Stimulated activated CD8-positive, alpha-beta memory T cell treated with anti-CD3 and anti-CD28 coated beads, Interleukin-7, amount 100 ng/mL, for 4 hours (primary cell): Measurements from ENCODE around the gene RTN4RL2.

Experiments used
- DNase-seq, 2 donors: peaks; one replicate each; pipeline ENCODE4 v3.0.0-alpha.2; 2020; ENCODE audit warnings: low read depth in 2 of 2

Gene RTN4RL2

GRCh38 chr11:57462597-57462996, 2.3 kb downstream of the RTN4RL2 start:
- DNase-seq = no peak

DNA sequence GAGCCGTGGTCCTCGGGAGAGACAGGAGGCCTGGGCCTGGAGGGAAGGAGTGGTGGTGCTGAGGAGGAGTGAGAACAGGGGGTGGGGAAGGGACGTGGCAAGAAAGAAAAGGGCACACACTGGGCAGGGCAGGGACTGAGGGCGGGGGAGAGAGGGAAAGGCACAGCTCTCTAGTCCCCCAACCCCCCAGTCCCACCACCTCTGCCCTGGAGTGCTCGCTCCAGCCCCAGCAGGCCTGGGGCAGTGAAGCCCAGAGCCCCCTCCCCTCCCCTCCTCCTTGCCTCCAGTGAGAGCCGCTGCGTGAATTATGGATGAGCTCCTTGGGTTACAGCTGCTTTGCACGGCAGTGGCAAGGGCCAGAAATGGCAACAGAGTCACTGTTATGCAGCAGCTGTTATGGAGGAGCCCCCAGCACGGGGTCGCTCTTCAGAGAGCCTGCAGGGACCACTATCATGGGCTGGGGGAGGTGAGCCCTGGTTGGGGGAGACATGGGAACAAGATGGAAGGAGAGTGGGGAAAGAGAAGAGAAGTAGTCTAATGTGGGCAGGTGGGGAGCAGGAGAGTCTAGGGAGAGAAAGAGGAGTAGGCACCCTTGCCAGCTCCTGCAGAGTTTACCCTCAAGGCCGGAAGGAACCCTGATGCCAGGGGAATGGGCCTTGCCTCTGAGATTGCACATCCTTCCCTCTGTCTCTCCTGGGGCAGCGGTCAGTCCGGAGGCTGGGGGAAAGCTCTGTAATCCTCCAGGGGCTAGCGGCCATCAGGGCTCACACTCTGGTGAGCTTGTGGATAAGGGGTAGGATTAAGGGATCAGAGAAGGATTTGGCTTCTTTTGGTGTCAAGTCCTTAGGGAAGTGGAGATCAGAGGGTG, 3.6 kb downstream of the RTN4RL2 start:
- DNase-seq = no peak

DNA sequence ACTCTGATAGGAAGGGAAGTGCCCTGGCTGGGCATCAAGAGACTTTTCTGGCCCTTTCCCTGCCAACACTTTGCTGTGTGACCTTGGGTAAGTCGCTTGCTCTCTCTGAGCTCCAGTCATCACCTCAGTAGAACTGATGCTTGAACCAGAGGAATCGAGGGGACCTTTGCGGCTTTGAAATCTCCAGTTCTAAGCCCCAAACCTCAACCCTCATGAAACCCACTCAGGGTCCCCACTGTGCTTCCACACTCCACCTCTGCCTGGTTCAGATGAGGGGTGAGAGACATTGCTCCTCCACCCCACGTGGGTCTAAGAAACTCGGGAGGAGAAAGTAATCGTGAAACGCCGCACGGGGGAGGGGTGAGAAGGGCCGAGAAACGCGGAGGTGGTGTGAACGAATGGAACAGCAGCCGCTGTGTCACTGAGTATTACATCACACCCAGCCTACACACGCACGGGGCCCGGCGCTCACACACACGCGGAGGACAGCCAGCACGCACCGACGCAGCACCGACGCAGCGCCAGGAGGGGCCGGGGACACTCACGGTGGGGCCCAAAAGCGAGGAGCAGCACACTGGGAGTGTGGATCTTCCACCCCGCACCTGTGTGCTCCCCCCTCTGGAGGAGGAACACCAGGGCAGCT, 4.3 kb downstream of the RTN4RL2 start:
- no peak for DNase-seq

GRCh38 chr11:57466680-57467079, 6.4 kb downstream of the RTN4RL2 start:
- DNase-seq = no peak

- DNase-seq = no peak
These were observed 7.3 kb downstream of the RTN4RL2 start for GRCh38 chr11:57467508-57468157.

GRCh38 chr11:57468276-57468675, 7.9 kb downstream of the RTN4RL2 start:
- no peak for DNase-seq

GRCh38 chr11:57469268-57469667, 8.9 kb downstream of the RTN4RL2 start:
- DNase-seq = no peak

DNA sequence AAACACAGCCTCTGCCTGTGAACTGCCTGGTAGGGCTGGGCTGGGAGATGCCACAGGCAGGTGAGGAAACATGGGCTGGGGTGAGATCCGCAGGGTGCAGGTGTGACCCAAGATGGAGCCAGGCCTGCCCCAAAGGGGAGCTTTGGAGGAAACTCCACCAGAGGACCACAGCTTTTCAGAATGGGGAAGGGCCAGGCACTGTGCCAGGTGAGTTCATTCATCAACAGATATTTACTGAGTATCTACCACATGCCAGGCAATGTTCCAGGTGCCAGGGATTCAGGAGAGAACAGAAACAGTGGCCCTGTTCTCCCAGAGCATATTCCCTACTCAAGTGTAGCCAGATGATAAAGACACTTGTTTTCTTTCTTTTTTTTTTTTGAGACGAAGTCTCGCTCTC, 11.2 kb downstream of the RTN4RL2 start:
- DNase-seq = no peak

- DNase-seq = no peak
These were observed 13.0 kb downstream of the RTN4RL2 start for GRCh38 chr11:57473285-57473841.

- DNase-seq = peak in 1 of 2 donors; percentile 45
These were observed 13.9 kb downstream of the RTN4RL2 start for GRCh38 chr11:57474017-57474802.

DNA sequence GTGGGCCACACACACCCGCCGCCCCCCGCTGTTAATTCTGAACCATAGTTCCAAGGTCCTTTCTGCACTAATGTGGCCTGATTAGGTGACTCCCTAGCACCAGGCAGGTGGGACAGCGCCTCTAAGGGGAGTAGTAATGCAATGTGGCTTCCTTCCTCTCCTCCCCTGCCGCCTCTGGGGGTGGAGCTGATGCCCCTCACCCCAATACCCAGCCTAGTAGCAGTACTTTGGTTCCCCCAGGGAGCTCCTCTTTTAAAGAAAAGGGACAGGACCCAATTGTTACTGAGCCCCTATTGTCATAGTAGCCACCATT, 14.4 kb downstream of the RTN4RL2 start:
- DNase-seq = no peak

DNA sequence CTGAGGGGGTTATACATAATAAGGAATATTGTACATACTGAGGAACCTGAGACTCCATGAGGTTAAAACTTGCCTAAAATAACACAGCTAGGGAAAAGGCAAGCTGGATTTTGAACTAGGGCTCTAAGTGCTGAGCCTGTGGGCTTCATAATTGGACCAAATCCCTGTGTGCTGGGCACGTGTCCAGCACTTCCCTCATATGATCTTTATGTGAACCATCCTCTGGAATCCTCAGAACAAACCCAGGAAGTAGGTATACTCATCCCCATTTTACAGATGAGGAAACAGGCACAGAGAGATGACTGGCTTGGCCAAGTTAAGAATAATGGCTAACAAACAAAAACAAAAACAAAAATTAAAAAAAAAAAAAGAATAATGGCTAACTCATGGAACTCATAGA, 14.9 kb downstream of the RTN4RL2 start:
- DNase-seq = no peak

DNA sequence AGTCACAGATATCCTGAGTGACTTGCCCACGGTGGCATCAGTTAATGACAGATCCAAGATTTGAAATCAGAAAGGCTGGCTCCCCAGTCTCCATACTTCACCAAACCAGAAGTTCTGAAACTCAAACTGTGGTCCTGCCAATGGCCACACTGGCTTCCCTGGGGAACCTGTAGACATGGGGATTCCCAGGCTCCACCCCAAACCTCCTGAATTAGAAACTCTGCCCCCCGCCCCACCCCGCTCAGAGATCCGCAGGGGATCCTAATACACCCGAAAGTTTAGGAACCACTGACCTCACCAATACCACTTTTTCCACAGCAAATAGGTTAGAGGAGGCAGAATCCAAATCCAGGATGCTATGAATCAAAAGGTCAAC, 15.3 kb downstream of the RTN4RL2 start:
- no peak for DNase-seq

- no peak for DNase-seq
These were observed 15.9 kb downstream of the RTN4RL2 start for GRCh38 chr11:57476047-57476756.

GRCh38 chr11:57476757-57477506, 16.6 kb downstream of the RTN4RL2 start:
- no peak for DNase-seq

DNA sequence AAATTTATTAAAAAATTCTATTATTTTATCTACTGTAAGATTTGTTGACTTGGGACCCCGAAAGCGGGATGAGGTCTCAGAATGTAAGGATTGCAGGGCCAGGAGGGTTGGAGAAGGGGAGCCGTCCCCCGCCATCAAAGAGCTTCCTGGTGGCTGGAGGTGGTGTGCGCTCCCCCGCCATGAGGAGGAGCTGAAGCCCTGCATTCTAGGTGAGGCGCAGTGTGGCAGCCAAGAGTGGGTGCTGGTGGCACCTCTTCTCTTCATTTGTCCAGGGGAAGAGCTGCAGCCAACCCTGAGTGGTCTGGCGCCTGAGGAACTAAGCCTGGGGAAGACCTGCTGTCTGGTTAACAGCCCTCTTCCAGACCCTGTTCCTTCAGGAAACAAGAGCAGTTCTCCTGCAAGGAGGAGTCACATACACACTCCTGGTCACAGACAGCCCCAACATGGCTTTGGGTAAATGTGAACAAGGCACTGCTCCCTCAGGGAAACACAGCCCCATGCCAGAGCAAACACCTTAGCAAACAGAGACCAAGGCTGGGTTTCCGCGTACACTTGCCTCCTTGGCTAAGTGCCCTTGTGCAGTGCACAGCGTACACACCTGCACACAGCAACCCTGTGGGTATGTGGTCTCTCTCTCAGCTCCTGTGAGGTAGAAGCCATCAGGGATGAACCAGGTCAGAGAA, 17.3 kb downstream of the RTN4RL2 start:
- DNase-seq = no peak

DNA sequence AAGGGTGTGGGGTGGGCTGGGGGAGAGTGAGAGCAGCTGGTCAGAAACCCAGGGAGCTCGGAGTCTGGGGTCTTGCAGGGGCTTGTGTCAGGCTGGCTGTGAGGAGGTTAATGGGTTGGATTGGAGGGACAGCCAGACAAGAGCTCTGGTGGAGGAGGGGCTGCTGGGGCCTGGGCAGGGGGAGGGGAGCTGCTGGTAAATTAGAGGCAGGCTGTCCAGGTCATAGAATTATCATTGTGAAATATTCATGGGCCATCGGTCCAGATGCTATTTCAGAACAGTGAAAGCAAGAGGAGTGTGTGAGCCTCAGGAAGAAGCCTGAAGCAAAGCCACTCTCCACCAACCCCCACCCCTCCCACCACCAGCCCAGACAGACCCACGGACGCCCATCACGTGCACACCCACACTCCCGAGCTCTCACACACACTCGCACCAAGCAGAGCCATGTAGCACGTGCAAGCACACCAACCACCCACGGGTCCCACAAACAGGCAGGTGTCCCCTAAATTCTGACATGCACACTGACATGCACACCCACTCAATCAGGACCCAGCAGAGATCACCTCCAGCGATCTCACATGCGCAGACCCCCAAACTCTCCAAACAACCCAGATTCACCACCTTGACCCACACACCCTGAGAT, 18.8 kb downstream of the RTN4RL2 start:
- DNase-seq = no peak

- DNase-seq = no peak
These were observed 19.6 kb downstream of the RTN4RL2 start for GRCh38 chr11:57479911-57480310.

DNA sequence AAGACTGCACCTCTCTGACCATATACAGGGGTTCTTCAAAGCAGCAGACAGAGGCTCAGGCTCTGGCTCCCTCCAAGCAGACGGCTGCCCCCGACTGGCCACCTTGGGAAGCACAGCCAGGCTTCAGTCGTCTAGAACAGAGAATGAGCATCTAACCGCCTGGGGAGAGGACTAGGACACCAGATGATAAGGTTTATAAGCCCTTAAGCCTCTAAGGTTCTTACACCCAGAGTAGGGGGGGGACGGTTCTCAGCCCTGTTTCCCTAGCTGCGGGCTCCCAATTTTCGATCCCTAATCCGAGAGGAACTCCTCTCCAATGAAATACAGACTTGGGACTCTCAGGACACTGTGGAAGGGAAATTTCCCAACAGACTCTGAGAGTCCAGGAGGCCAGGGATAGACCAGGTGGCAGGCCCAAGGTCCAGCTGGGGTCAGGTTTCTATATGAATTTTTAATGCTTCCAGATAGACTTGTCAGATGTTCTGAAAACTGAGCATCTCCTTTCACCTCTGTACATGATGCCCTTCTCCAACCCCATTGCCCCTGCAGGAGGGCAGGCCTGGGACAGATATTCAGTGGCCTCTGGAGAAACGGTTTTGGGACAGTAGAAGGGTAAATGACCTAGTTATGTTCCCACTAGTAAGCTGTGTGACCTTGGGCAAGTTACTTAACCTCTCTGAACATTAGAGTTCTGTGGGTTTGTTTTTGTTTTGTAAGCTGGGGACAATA, 20.2 kb downstream of the RTN4RL2 start:
- DNase-seq = peak in 1 of 2 donors; percentile 57
